WERI-Rb-1 (cell line): ENCODE data around the gene NFATC2IP.
"Not testable (repeated sequence)": the region's sequence is repeated elsewhere in the genome, so short reads cannot be mapped to it uniquely, and the experiment has no call there.

Experiments used
- DNase-seq: peaks from one replicate; pipeline ENCODE4 v3.0.0-alpha.2; 2020
- H3K27ac ChIP-seq: fragments of 250-450 bp; sonication (Bioruptor Pico); 2 replicates; pipeline ENCODE4 v1.5.1; 2020; ENCODE audit warnings: mild to moderate bottlenecking, moderate library complexity
- H3K27me3 ChIP-seq: fragments of 250-450 bp; sonication (Bioruptor Pico); 2 replicates; pipeline ENCODE4 v1.5.1; 2021; ENCODE audit warnings: mild to moderate bottlenecking, low read depth, moderate library complexity; ENCODE audit not compliant: insufficient read depth, severe bottlenecking
- H3K36me3 ChIP-seq: fragments of 250-450 bp; sonication (Bioruptor Pico); 2 replicates; pipeline ENCODE4 v1.5.1; 2020; ENCODE audit warnings: mild to moderate bottlenecking, moderate library complexity
- H3K4me3 ChIP-seq: 2 replicates; pipeline ENCODE4 v1.5.1; 2011; ENCODE audit warnings: low read depth, mild to moderate bottlenecking, control low read depth, low read length
- H3K9me3 ChIP-seq: fragments of 250-450 bp; sonication (Bioruptor Pico); 2 replicates; pipeline ENCODE4 v1.5.1; 2021; ENCODE audit warnings: mild to moderate bottlenecking, moderate library complexity; ENCODE audit not compliant: severe bottlenecking
- TF ChIP-seq, protein P1 (sequence below): IDR thresholded peaks from 2 replicates; pipeline ENCODE4 v1.5.1; 2011; ENCODE audit warnings: low read depth, mild to moderate bottlenecking, control low read depth, inconsistent platforms, low read length

The NFATC2IP gene

GRCh38 chr16:28958836-28959235 is 8.1 kb downstream of the NFATC2IP start:
- TF ChIP-seq, protein P1, sequence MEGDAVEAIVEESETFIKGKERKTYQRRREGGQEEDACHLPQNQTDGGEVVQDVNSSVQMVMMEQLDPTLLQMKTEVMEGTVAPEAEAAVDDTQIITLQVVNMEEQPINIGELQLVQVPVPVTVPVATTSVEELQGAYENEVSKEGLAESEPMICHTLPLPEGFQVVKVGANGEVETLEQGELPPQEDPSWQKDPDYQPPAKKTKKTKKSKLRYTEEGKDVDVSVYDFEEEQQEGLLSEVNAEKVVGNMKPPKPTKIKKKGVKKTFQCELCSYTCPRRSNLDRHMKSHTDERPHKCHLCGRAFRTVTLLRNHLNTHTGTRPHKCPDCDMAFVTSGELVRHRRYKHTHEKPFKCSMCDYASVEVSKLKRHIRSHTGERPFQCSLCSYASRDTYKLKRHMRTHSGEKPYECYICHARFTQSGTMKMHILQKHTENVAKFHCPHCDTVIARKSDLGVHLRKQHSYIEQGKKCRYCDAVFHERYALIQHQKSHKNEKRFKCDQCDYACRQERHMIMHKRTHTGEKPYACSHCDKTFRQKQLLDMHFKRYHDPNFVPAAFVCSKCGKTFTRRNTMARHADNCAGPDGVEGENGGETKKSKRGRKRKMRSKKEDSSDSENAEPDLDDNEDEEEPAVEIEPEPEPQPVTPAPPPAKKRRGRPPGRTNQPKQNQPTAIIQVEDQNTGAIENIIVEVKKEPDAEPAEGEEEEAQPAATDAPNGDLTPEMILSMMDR = no peak
- no peak for DNase-seq
- no peaks in the 10 kb centered on the region for H3K9me3 ChIP-seq
- no peaks in the 10 kb centered on the region for H3K27me3 ChIP-seq
- no peak overlapping the region for H3K4me3 ChIP-seq
- no peak overlapping the region for H3K27ac ChIP-seq
- H3K36me3 ChIP-seq = peaks cover 78% of the 10 kb centered on the region

DNA sequence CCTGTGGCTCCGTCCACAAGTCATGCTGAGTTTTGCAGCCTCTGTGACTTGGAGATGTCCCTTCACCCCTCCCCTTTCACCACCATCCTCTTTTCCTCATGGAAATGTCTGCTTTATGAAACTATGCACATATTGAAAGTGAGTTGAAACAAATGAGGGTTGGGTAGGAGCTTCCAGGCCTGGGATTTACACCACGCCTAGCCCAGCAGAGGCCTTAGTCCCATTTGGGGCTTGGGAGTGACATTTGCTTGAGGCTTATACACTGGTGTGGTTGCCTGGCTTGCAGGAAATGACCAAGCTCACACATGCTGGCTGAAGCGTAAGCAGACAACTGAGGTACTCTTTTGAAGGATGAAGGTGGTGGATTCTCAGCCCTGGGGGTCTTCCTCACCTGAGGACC is 13.3 kb downstream of the NFATC2IP start:
- Histone ChIP-seq H3K36me3 (peaks cover 47% of the 10 kb centered on the region), H3K27me3 (no peaks in the 10 kb centered on the region), H3K27ac (no peak overlapping the region), H3K9me3 (no peaks in the 10 kb centered on the region), H3K4me3 (no peak overlapping the region)
- DNase-seq = no peak
- TF ChIP-seq, protein P1 = no peak

- no peak for DNase-seq
- Histone ChIP-seq H3K27me3 (no peaks in the 10 kb centered on the region), H3K4me3 (no peak overlapping the region), H3K36me3 (peaks cover 44% of the 10 kb centered on the region), H3K27ac (no peak overlapping the region), H3K9me3 (no peaks in the 10 kb centered on the region)
- TF ChIP-seq, protein P1 = no peak
These were observed 13.8 kb downstream of the NFATC2IP start for GRCh38 chr16:28964496-28964895.

DNA sequence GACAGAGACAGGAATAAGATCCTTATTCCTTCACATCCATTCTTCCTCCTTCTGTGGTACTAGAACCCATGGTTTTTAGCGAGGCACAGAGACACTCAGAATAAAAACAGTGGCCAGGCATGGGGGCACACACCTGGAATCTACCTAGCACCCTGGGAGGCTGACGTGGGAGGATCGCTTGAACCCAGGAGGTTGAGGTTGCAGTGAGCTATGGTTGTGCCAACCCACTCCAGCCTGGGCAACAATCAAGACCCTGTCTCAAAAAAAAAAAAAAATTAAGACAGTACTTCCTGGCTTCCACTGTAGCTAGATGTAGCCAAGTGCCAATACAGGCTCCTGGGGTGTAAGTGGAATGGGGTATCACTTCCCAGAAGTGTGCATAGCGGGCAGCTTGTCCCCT is 16.4 kb downstream of the NFATC2IP start:
- TF ChIP-seq, protein P1 = no peak
- H3K27ac ChIP-seq = no peak overlapping the region
- H3K27me3 ChIP-seq = no peaks in the 10 kb centered on the region
- H3K36me3 ChIP-seq = peaks cover 28% of the 10 kb centered on the region
- DNase-seq = no peak
- H3K9me3 ChIP-seq = no peaks in the 10 kb centered on the region
- H3K4me3 ChIP-seq = no peak overlapping the region

GRCh38 chr16:28969696-28970095 is 19.0 kb downstream of the NFATC2IP start:
- not testable (repeated sequence) for H3K9me3 ChIP-seq, H3K27me3 ChIP-seq, DNase-seq, H3K36me3 ChIP-seq, H3K27ac ChIP-seq, H3K4me3 ChIP-seq

GRCh38 chr16:28974007-28974436 is 23.3 kb downstream of the NFATC2IP start:
- peak; percentile 77 for DNase-seq
- Histone ChIP-seq H3K27me3 (no peaks in the 10 kb centered on the region), H3K36me3 (peaks cover 7% of the 10 kb centered on the region; the same call in 1 of the 2 replicates), H3K9me3 (no peaks in the 10 kb centered on the region), H3K27ac (peak overlapping the region; percentile 70), H3K4me3 (peak overlapping the region; percentile 66)
- TF ChIP-seq, protein P1 = peak; percentile 75
